Measurements from ENCODE around the gene MASTL.

DNA sequence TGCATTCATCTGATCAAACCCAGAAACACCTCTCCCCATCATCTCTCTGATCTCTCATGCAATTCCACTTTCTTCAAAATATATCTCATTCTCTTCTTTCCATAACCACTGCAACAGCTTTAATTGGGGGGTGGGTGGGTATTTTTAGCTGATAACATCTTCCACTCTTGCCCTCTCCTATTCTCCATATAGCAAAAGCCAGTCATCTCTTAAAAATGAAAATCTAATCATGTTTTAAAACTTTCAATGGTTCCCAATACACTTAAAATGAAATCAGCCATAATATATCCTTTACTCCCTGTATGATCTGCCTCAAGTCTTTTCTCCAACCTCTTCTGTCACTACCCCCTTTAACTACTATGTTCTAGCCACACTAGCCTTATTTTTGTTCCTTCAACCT lies 2.5 kb upstream of the MASTL start:
- TF ChIP-seq, protein P1, sequence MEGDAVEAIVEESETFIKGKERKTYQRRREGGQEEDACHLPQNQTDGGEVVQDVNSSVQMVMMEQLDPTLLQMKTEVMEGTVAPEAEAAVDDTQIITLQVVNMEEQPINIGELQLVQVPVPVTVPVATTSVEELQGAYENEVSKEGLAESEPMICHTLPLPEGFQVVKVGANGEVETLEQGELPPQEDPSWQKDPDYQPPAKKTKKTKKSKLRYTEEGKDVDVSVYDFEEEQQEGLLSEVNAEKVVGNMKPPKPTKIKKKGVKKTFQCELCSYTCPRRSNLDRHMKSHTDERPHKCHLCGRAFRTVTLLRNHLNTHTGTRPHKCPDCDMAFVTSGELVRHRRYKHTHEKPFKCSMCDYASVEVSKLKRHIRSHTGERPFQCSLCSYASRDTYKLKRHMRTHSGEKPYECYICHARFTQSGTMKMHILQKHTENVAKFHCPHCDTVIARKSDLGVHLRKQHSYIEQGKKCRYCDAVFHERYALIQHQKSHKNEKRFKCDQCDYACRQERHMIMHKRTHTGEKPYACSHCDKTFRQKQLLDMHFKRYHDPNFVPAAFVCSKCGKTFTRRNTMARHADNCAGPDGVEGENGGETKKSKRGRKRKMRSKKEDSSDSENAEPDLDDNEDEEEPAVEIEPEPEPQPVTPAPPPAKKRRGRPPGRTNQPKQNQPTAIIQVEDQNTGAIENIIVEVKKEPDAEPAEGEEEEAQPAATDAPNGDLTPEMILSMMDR (IDR thresholded peaks at IDR 0.05; ENCODE audit: low read depth, low read length, poor library complexity, severe bottlenecking), result no peak
- TF ChIP-seq EZH2phosphoT487 (IDR thresholded peaks at IDR 0.05; ENCODE audit: borderline replicate concordance, low read length), result no peak
